Activated T-cell treated with anti-CD3 and anti-CD28 coated beads for 48 hours (primary cell): ENCODE results near the gene DHTKD1.
"Not testable (repeated sequence)": the region's sequence is repeated elsewhere in the genome, so short reads cannot be mapped to it uniquely, and the experiment has no call there.

Source experiments
- DNase-seq: peaks from one replicate; pipeline ENCODE4 v3.0.0-alpha.2; 2020; ENCODE audit warnings: low read depth

Gene DHTKD1

GRCh38 chr10:12140038-12140437 lies 71.3 kb downstream of the DHTKD1 start:
- no peak for DNase-seq

GRCh38 chr10:12144538-12144937 lies 75.8 kb downstream of the DHTKD1 start:
- no peak for DNase-seq

- DNase-seq, result no peak
Observed at GRCh38 chr10:12150163-12150562, 81.4 kb downstream of the DHTKD1 start.

DNA sequence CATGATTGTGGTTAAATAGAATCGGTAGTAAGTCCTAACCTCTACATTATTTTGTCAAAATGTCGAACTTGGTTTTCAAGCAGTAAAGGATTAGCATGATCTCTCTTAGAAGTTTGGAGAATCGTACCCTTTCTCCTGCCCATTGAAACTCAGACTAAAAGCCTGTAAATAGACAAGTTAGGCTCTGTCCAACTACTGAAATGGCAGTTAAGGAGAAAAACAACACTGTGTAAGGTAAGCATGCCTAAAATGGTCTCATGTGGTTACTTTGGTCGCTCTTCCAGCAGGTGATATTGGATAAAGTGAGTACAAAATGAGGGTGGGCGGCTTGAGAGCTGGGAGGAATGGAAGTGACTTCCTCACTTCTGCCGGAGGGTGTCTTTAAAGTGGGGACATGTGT lies 85.8 kb downstream of the DHTKD1 start:
- DNase-seq, result no peak

DNA sequence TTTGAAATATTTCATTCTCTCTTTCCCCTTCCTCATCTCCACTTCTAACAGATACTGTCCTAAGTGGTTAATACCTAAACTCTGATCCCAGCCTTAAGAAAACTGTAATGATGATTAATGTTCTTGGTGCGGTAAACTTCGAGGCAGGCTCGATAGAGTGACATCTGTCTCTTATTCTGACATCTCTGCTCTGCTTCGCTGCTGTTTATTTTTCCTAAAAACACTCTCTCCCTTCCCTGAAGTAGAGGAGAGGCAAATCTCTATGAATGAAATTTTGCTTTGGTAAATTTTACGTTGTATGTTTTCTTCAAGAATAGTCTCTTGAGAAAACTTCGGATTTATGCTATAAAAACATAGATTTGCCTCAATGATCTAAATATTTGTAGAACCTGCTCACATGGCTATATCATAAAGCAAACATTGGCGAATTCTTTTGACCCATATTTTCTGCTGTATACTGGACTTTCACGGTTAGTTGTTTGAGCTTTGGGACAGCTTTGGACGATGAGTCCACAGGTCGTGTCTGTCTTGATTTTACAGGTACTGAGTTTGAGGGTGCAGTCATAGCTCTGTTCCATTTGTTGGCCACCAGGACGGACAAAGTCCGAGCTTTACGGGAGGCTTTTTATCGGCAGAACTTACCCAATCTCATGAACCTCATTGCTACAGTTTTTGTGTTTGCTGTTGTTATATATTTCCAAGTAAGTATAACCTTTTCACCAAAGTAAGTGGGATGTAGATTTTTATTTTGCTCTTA lies 87.8 kb downstream of the DHTKD1 start:
- DNase-seq, result no peak

DNA sequence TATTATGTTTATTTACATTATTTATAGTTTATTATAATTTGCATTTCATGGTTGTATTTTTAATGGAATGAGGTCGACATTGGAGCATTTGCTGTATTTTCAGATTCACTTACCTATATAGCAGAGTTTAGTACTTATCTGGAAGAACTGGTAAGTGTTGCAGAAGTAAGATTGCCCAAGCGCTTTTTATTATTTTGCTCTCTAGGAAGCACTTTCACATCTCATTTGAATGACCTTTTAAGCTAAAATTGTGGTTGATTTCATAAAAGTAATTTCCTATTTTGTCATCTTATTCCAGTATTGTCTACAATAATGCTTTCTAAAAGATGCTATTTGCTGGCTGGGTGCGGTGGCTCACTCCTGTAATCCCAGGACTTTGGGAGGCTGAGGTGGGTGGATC lies 89.4 kb downstream of the DHTKD1 start:
- DNase-seq, result no peak

DNA sequence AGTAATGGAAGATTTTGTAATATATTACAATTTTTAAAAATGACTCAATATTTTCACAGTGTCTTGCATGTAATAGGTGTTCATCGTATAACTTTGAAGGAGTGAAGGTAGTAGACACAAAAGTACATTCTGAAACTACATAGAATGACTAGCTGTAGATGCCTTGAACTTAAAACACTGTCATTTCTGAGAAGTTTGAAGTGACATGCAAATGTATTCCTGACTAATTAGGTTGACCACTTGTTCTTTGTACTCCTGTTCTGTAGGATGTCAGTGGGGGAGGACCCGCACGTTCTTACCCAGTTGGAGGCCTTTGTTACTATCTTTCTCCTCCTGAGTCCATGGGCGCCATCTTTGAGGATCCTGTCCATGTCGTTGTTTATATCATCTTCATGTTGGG lies 91.9 kb downstream of the DHTKD1 start:
- DNase-seq, result no peak

DNA sequence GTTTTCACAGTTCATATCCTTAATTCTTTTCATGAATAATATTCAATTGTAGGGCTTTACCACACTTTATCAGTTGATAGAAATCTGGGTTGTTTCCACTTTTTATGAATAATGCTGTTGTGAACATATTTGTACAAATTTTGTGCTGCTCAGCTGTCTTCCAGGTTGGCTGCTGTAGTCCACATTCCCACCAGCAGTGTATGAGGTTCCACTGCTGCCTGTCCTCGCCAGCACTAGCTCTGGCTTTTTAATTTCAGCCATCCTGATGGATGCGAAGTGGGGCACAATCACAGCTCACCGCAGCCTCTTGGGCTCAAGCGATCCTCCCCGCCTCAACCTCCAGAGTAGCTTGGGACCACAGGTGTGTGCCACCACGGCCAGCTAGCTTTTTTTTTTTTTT lies 94.2 kb downstream of the DHTKD1 start:
- no peak for DNase-seq

DNA sequence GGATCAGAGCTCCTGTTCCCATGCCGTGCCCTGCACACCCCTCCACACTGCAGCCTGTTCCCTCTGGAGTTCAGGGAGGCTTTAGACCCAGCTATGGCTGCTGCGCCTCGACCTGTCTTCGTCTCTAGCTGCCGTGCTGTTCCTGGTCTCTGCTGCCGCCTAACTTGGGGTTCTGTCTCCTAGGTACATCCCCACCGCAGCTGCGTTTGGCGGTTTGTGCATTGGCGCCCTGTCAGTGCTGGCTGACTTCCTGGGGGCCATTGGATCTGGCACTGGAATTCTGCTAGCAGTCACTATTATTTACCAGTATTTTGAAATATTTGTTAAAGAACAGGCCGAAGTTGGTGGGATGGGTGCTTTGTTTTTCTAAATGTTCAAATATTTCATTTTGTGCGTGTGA lies 95.3 kb downstream of the DHTKD1 start:
- DNase-seq, result no peak

DNA sequence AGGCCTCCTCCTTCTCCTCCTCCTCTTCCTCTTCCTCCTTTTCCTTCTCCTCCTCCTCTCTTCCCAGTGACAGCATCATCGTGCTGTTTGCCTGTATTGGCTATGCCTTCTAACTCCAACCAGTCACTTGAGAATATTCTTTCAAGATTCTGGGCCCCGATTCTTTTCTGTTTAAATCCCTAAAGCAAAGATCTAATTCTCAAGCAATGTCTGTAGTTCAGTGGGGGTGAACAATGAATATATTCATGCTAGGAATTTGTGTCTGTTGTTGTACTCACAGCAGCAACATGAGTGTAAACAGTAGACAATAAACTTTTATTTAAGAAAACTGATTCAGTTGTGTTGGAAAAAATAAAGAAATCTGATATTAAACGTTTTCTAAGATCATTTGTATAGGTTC lies 96.3 kb downstream of the DHTKD1 start:
- no peak for DNase-seq

GRCh38 chr10:12165999-12166775 lies 97.4 kb downstream of the DHTKD1 start:
- no peak for DNase-seq

DNA sequence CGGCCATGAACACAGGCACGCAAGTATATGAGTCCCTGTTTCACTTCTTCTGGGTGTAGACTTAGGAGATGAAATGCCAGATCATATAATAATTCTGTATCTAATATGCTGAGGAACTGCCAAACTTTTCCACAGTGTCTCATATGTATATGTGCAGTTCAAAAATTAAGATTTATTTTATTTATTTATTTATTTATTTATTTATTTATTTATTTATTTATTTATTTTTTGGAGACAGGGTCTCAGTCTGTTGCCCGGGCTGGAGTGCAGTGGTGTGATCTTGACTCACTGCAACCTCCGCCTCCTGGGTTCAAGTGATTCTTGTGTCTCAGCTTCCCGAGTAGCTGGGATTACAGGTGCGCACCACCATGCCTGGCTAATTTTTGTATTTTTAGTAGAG lies 102.8 kb downstream of the DHTKD1 start:
- not testable (repeated sequence) for DNase-seq
